Measurements from ENCODE around the gene MAPKAP1. TPM values are rescaled to one million over a fixed set of nuclear protein-coding genes. Genes with fewer than 3 reads are reported as not detected.

Gene MAPKAP1
- total RNA-seq, 1 donor from 2014 or later: 70.7 TPM

DNA sequence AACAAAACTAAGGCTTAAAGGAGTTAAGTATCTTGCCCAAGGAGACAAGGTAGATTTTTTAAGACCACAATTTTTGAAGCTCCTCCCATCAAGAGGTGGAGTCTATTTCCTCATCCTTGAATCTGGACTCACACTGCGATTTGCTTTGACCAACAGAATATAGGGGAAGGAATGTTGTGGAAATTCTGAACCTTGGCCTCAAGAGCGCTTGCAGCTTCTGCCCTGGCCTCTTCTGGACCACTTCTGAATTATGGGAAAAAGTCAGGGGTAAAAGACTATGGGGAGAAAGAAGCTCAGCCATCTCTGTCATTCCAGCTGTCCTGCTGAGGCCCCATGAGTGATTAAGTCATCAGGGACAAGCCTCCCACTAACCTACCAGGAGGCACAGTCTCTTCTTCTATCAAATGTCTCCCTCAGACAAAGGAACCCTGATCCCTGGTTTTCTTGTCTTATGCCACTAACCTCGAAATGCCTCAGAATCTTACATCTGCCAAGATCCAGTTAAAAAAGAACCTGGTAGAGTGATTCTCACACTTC lies 25.9 kb downstream of the MAPKAP1 start:
- Histone ChIP-seq H3K9me3 (no peaks in the 10 kb centered on the region), H3K27me3 (no peaks in the 10 kb centered on the region), H3K36me3 (no peaks in the 10 kb centered on the region), H3K4me3 (no peak overlapping the region), H3K27ac (no peak overlapping the region), H3K4me1 (peaks cover 5% of the 10 kb centered on the region)
- intact Hi-C loops (cut with DNase I): no loop called here
- no peak for DNase-seq (ENCODE audit: extremely low spot score in 2 of 2)
- TF ChIP-seq POLR2AphosphoS5 (IDR thresholded peaks at IDR 0.05; ENCODE audit: insufficient read depth in 1 of 2, low read depth in 1 of 2): no peak
- no peak for TF ChIP-seq POLR2A (IDR thresholded peaks at IDR 0.05)
- no peak for TF ChIP-seq CTCF (IDR thresholded peaks at IDR 0.05)

- DNase-seq (ENCODE audit: extremely low spot score in 2 of 2): no peak
- no peaks in the 10 kb centered on the region for H3K27me3 ChIP-seq
- H3K36me3 ChIP-seq: no peaks in the 10 kb centered on the region
- intact Hi-C loops (cut with DNase I): no loop called here
- TF ChIP-seq POLR2A (IDR thresholded peaks at IDR 0.05) (no peak), POLR2AphosphoS5 (IDR thresholded peaks at IDR 0.05; ENCODE audit: insufficient read depth in 1 of 2, low read depth in 1 of 2) (no peak), CTCF (IDR thresholded peaks at IDR 0.05) (no peak)
- H3K9me3 ChIP-seq: no peaks in the 10 kb centered on the region
- peaks cover 9% of the 10 kb centered on the region for H3K4me1 ChIP-seq
- H3K27ac ChIP-seq: no peak overlapping the region
- H3K4me3 ChIP-seq: no peak overlapping the region
These were observed 26.6 kb downstream of the MAPKAP1 start for GRCh38 chr9:125680445-125680844.

DNA sequence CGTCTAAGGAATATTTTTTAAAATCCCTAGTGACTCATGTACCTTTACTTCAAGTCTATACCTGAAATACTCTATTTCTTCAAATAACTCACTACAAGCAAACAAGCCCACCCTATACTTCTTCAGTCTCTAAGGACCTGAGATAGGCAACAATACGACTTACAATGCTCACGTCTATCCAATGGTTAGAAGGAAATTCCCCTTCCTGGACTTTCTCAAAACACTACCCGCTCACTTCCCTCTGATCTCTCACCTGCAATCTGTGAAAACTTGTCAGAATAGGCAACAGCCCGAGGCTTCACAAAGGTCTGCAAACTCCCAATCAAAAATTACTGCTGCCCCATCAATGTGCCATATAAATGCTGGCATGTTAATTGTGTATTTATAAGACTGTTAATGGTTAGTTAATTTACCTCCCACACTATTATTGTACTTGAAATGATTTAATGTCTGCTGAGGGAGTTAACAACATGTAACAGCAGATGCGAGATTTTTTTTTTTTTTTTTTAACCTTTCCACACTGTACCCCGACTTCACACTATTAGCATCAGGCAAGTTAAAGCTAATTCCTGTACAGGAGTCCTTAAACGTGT lies 27.3 kb downstream of the MAPKAP1 start:
- no peak overlapping the region for H3K4me3 ChIP-seq
- peaks cover 13% of the 10 kb centered on the region for H3K4me1 ChIP-seq
- DNase-seq (ENCODE audit: extremely low spot score in 2 of 2): no peak
- no peaks in the 10 kb centered on the region for H3K9me3 ChIP-seq
- H3K27ac ChIP-seq: no peak overlapping the region
- intact Hi-C loops (cut with DNase I): no loop called here
- H3K36me3 ChIP-seq: no peaks in the 10 kb centered on the region
- no peaks in the 10 kb centered on the region for H3K27me3 ChIP-seq
- TF ChIP-seq POLR2AphosphoS5 (IDR thresholded peaks at IDR 0.05; ENCODE audit: insufficient read depth in 1 of 2, low read depth in 1 of 2) (no peak), POLR2A (IDR thresholded peaks at IDR 0.05) (no peak), CTCF (IDR thresholded peaks at IDR 0.05) (no peak)

- TF ChIP-seq POLR2AphosphoS5 (IDR thresholded peaks at IDR 0.05; ENCODE audit: insufficient read depth in 1 of 2, low read depth in 1 of 2) (no peak), CTCF (IDR thresholded peaks at IDR 0.05) (no peak), POLR2A (IDR thresholded peaks at IDR 0.05) (no peak)
- H3K4me1 ChIP-seq: peaks cover 13% of the 10 kb centered on the region
- no peak for DNase-seq (ENCODE audit: extremely low spot score in 2 of 2)
These were observed 31.7 kb downstream of the MAPKAP1 start for GRCh38 chr9:125674981-125675973.

More at GRCh38 chr9:125674981-125675973, 31.7 kb downstream of the MAPKAP1 start:
- intact Hi-C loops (cut with DNase I): no loop called here
- Histone ChIP-seq H3K36me3 (no peaks in the 10 kb centered on the region), H3K27me3 (no peaks in the 10 kb centered on the region), H3K4me3 (no peak overlapping the region), H3K27ac (no peak overlapping the region), H3K9me3 (no peaks in the 10 kb centered on the region)

Data from vagina (tissue), 2 donors.